GM12878 (cell line): Measurements from ENCODE around the gene KMT2B. TPM values are rescaled to one million over a fixed set of nuclear protein-coding genes. Genes with fewer than 3 reads are reported as not detected.
A peak's percentile ranks its signal among the peaks of the same experiment; 100 is the strongest.

ENCODE experiments used
- ATAC-seq: fragments of 200-7000 bp; cut with Tn5 transposase; 3 replicates; pipeline ENCODE4 v1.9.1; 2020; ENCODE audit warnings: mild to moderate bottlenecking, moderate library complexity
- BruUV-seq: library from RNA; stranded (reverse); fragments of 400-500 nt; replicated peaks from 2 replicates; lab custom pipeline; 2021; lab: Mats Ljungman, UMichigan
- CTCF ChIA-PET: fragments of 300-600 bp; sonication (Branson Sonifier 250); formaldehyde crosslinking; extraction: SDS; loops from one replicate; lab custom pipeline; 2021; ENCODE audit warnings: inconsistent platforms; lab: Yijun Ruan, JAX
- POLR2A ChIA-PET: fragments of 350-600 bp; formaldehyde crosslinking; extraction: SDS; loops from one replicate; lab custom pipeline; 2021; ENCODE audit warnings: inconsistent platforms; lab: Charles Lee
- RAD21 ChIA-PET: fragments of 300-600 bp; sonication (Branson Sonifier 250); formaldehyde crosslinking; loops from one replicate; lab custom pipeline; 2023; ENCODE audit warnings: antibody characterized with exemption; ENCODE audit not compliant: unreplicated experiment; lab: Charles Lee
- SMC1A ChIA-PET: fragments of 300-600 bp; sonication (Branson Sonifier 250); formaldehyde crosslinking; loops from one replicate; lab custom pipeline; 2023; ENCODE audit not compliant: unreplicated experiment, uncharacterized antibody; lab: Charles Lee
- DNase-seq: peaks from one replicate; pipeline ENCODE4 v3.0.0-alpha.2; 2011; ENCODE audit warnings: low read depth, low spot score
- FAIRE-seq: peaks from 3 replicates; lab custom pipeline; 2011; peaks lifted over from hg19 to GRCh38; lab: Jason Lieb, UNC
- H2AFZ ChIP-seq: 2 replicates; pipeline ENCODE4 v1.6.0; 2011; ENCODE audit warnings: low read depth, low read length, control low read depth; ENCODE audit not compliant: control insufficient read depth
- H3K27ac ChIP-seq: 2 replicates; pipeline ENCODE4 v1.5.1; 2011; ENCODE audit warnings: control low read depth; ENCODE audit not compliant: control insufficient read depth, insufficient read depth
- H3K27me3 ChIP-seq, 2 experiments: replicated peaks in 1 of 2; 2 replicates each; pipeline versions ENCODE4 v1.6.0 to v1.6.1; 2011; ENCODE audit warnings: low read length in 1 of 2; ENCODE audit not compliant: control insufficient read depth in 2 of 2, insufficient read depth in 2 of 2
- H3K36me3 ChIP-seq, 2 experiments: 2 replicates each; pipeline ENCODE4 v1.5.1; 2011; ENCODE audit warnings: low read length in 1 of 2; ENCODE audit not compliant: control insufficient read depth in 2 of 2, insufficient read depth in 2 of 2
- H3K4me1 ChIP-seq: 2 replicates; pipeline ENCODE4 v1.6.1; 2011; ENCODE audit warnings: mild to moderate bottlenecking, low read length, moderate library complexity, mixed read lengths; ENCODE audit not compliant: control insufficient read depth, insufficient read depth
- H3K4me2 ChIP-seq: 2 replicates; pipeline ENCODE4 v1.6.0; 2011; ENCODE audit warnings: control low read depth; ENCODE audit not compliant: control insufficient read depth, insufficient read depth
- H3K4me3 ChIP-seq: fragments of 200-600 bp; sonication (generic); 2 replicates; pipeline ENCODE4 v1.5.1; 2016
- H3K79me2 ChIP-seq: 2 replicates; pipeline ENCODE4 v1.6.0; 2011; ENCODE audit warnings: low read length; ENCODE audit not compliant: control insufficient read depth, insufficient read depth
- H3K9ac ChIP-seq: 2 replicates; pipeline ENCODE4 v1.8.0; 2011; ENCODE audit warnings: low read length, control low read depth, mixed read lengths; ENCODE audit not compliant: control insufficient read depth, insufficient read depth
- H3K9me3 ChIP-seq: replicated peaks from 3 replicates; pipeline ENCODE4 v1.5.1; 2011; ENCODE audit warnings: mild to moderate bottlenecking, low read length; ENCODE audit not compliant: control insufficient read depth, insufficient read depth
- H4K20me1 ChIP-seq: 2 replicates; pipeline ENCODE4 v1.6.0; 2011; ENCODE audit not compliant: control insufficient read depth, insufficient read depth
- CHD2 ChIP-seq: IDR thresholded peaks from 2 replicates; pipeline ENCODE4 v1.6.1; 2011; ENCODE audit warnings: low read depth, low read length, improper control_type of control experiment, borderline replicate concordance
- EGR1 ChIP-seq, 2 experiments: IDR thresholded peaks; 1 replicate in 1 of 2; 2 replicates in 1 of 2; pipeline ENCODE4 v1.6.1; 2011 to 2012; ENCODE audit warnings: low read depth in 2 of 2, low read length in 2 of 2, borderline replicate concordance in 1 of 2, mild to moderate bottlenecking in 1 of 2, moderate library complexity in 1 of 2
- ELK1 ChIP-seq: IDR thresholded peaks from 2 replicates; pipeline ENCODE4 v1.6.1; 2012; ENCODE audit warnings: low read depth, low read length, improper control_type of control experiment
- MAX ChIP-seq: IDR thresholded peaks from 2 replicates; pipeline ENCODE4 v1.6.1; 2012; ENCODE audit warnings: low read depth, low read length, improper control_type of control experiment
- POLR2A ChIP-seq: IDR thresholded peaks from 2 replicates; pipeline ENCODE4 v1.6.1; 2011; ENCODE audit warnings: low read depth, mild to moderate bottlenecking, low read length
- REST ChIP-seq: IDR thresholded peaks from 2 replicates; pipeline ENCODE4 v1.6.1; 2012; ENCODE audit warnings: mild to moderate bottlenecking, low read depth, low read length
- RFX5 ChIP-seq: IDR thresholded peaks from 2 replicates; pipeline ENCODE4 v1.6.1; 2011; ENCODE audit warnings: low read depth, low read length, improper control_type of control experiment
- RUNX3 ChIP-seq: IDR thresholded peaks from 2 replicates; pipeline ENCODE4 v1.6.1; 2012; ENCODE audit warnings: low read length, inconsistent platforms
- ZNF207 ChIP-seq: fragments of 450-650 bp; IDR thresholded peaks from 2 replicates; pipeline ENCODE4 v1.6.1; 2014; ENCODE audit warnings: antibody characterized with exemption, mild to moderate bottlenecking, borderline replicate concordance
- WGBS: methylation state at CpG from one replicate; pipeline ENCODE4 v1.1.6; 2016; ENCODE audit warnings: low lambda C conversion rate; ENCODE audit not compliant: insufficient replicate concordance, insufficient coverage; ENCODE audit errors: missing lambda C conversion rate; 5-methylcytosine and 5-hydroxymethylcytosine counted together
- in situ Hi-C: fragments of 300-500 bp; cut with MboI; formaldehyde crosslinking; loops from 9 replicates; pipeline ENCODE4 v1.14.3; 2018; ENCODE audit warnings: mixed read lengths
- intact Hi-C: fragments of 100-400 bp; cut with micrococcal nuclease; formaldehyde crosslinking; loops from one replicate; pipeline ENCODE4 v1.14.2; 2022; ENCODE audit not compliant: unreplicated experiment
- polyA plus RNA-seq, 11 experiments: library from polyadenylated mRNA; depleted of rRNA in 4 of 11; unstranded in 6 of 11; stranded (reverse) in 5 of 11; fragments of >200 nt; fragmentation: Nextera tagmentation in 4 of 11; fragmentation: Illumina TruSeq in 1 of 11; extraction: Ambion mirVana in 4 of 11; extraction: Trizol in 1 of 11; gene quantifications; 1 replicate in 1 of 11; 2 replicates in 10 of 11; pipeline versions ENCODE4 v1.2.1 to v1.2.3, GENCODE V29; 2011 to 2016; ENCODE audit warnings: inconsistent platforms in 2 of 11, missing spikeins in 2 of 11, low read depth in 1 of 11
- total RNA-seq, 4 experiments: library from RNA; depleted of rRNA in 3 of 4; stranded (reverse); fragments of >200 nt in 3 of 4; fragmentation: Illumina TruSeq in 1 of 4; extraction: Trizol in 1 of 4; gene quantifications; 2 replicates each; pipeline versions ENCODE4 v1.2.1 to v1.2.3, GENCODE V29; 2013 to 2021

The KMT2B gene
- total and polyA plus RNA-seq, 10 of the 15 experiments (the other 5 are each of a cell fraction or from before 2014, with no cell fraction given) = 0.71 to 35.6 (median 6.0) TPM

- SMC1A ChIA-PET = no interaction called here
- H4K20me1 ChIP-seq = no peaks in the 10 kb centered on the region; the same call in 1 of the 2 replicates
- no peaks in the 10 kb centered on the region for H3K9me3 ChIP-seq
- no peak overlapping the region for H3K4me3 ChIP-seq
- no peaks in the 10 kb centered on the region for H3K79me2 ChIP-seq
- TF ChIP-seq POLR2A (peak; percentile 22; the same call in 1 of the 2 replicates), EGR1 (IDR thresholded peaks at IDR 0.05; ENCODE audit: borderline replicate concordance in 1 of 2, low read depth in 2 of 2, low read length in 2 of 2) (no peak)
- RAD21 ChIA-PET = no interaction called here
- POLR2A ChIA-PET = interaction anchor here (0.9 to 1.0 kb wide), 2 partner anchors 10 to 12 kb away, joined by 3 to 4 read pairs; no protein-coding TSS in a partner anchor
- no TSS peak for BruUV-seq
- no peaks in the 10 kb centered on the region for H3K4me1 ChIP-seq
- intact Hi-C loops = no loop called here
- H3K36me3 ChIP-seq = peaks cover 33 to 53% of the 10 kb centered on the region in 2 experiments
- no peak overlapping the region for H3K27ac ChIP-seq
- no peak overlapping the region for H3K9ac ChIP-seq
- no peaks in the 10 kb centered on the region for H3K27me3 ChIP-seq
- ATAC-seq (no peak), FAIRE-seq (no peak), DNase-seq (no peak)
- no peak overlapping the region for H2AFZ ChIP-seq
- 98% methylated on average over 19 of the region's 19 CpGs for WGBS
- H3K4me2 ChIP-seq = no peak overlapping the region
- CTCF ChIA-PET = interaction anchor here (1.5 kb wide), 1 partner anchor 12 kb away, joined by 3 read pairs; no protein-coding TSS in a partner anchor
- in situ Hi-C loops = no loop called here
Measured at GRCh38 chr19:35727956-35728706, 10.3 kb downstream of the KMT2B start.

GRCh38 chr19:35729021-35729420 lies 11.2 kb downstream of the KMT2B start:
- Histone ChIP-seq H3K9ac (no peak overlapping the region), H3K4me2 (no peak overlapping the region), H3K36me3 (peaks cover 26 to 52% of the 10 kb centered on the region in 2 experiments), H4K20me1 (no peaks in the 10 kb centered on the region; the same call in 1 of the 2 replicates), H3K9me3 (no peaks in the 10 kb centered on the region), H3K4me1 (no peaks in the 10 kb centered on the region), H3K4me3 (no peak overlapping the region), H3K79me2 (no peaks in the 10 kb centered on the region), H3K27ac (no peak overlapping the region), H3K27me3 (no peaks in the 10 kb centered on the region), H2AFZ (no peak overlapping the region)
- in situ Hi-C loops = no loop called here
- intact Hi-C loops = no loop called here
- 96% methylated on average over 18 of the region's 18 CpGs for WGBS
- ATAC-seq = no peak
- BruUV-seq = no TSS peak
- ChIA-PET RAD21 (no interaction called here), SMC1A (no interaction called here), POLR2A (no interaction called here), CTCF (interaction anchor here (1.5 kb wide), 1 partner anchor 11 kb away, joined by 3 read pairs; no protein-coding TSS in a partner anchor)
- FAIRE-seq = no peak
- no peak for DNase-seq
- TF ChIP-seq RFX5 (no peak), MAX (no peak), RUNX3 (no peak), ZNF207 (no peak), CHD2 (no peak), REST (no peak), ELK1 (no peak)
